ENCODE results near the gene PLEKHA6.

DNA sequence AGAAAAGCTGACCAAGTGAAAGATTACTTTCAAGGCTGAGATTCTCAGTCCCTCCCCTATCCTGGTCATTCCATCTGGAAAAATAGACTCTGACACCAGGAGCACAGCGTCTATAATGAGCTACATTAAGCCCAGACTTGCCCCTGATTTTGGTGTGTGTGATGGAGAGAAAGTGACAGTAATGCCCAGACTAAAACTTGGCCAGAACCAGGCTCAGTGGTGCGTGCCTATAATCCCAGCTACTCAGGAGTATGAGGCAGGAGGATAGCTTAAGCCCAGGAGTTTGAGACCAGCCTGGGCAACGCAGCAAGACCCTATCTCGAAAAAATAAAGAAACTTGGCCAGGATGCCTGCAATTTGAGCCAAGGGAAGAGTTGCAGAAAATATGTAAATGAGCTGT lies 15.9 kb downstream of the PLEKHA6 start:
- TF ChIP-seq, protein P1, sequence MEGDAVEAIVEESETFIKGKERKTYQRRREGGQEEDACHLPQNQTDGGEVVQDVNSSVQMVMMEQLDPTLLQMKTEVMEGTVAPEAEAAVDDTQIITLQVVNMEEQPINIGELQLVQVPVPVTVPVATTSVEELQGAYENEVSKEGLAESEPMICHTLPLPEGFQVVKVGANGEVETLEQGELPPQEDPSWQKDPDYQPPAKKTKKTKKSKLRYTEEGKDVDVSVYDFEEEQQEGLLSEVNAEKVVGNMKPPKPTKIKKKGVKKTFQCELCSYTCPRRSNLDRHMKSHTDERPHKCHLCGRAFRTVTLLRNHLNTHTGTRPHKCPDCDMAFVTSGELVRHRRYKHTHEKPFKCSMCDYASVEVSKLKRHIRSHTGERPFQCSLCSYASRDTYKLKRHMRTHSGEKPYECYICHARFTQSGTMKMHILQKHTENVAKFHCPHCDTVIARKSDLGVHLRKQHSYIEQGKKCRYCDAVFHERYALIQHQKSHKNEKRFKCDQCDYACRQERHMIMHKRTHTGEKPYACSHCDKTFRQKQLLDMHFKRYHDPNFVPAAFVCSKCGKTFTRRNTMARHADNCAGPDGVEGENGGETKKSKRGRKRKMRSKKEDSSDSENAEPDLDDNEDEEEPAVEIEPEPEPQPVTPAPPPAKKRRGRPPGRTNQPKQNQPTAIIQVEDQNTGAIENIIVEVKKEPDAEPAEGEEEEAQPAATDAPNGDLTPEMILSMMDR (conservative IDR thresholded peaks at IDR 0.05; ENCODE audit: low read depth, low read length), result no peak
- TF ChIP-seq MAZ (IDR thresholded peaks at IDR 0.05; ENCODE audit: borderline replicate concordance, low read depth, low read length), result no peak
- TF ChIP-seq BHLHE40 (IDR thresholded peaks at IDR 0.05; ENCODE audit: low read depth, low read length), result no peak
- TF ChIP-seq POLR2A (IDR thresholded peaks at IDR 0.05; ENCODE audit: low read depth, low read length), result no peak
- TF ChIP-seq, protein P2, sequence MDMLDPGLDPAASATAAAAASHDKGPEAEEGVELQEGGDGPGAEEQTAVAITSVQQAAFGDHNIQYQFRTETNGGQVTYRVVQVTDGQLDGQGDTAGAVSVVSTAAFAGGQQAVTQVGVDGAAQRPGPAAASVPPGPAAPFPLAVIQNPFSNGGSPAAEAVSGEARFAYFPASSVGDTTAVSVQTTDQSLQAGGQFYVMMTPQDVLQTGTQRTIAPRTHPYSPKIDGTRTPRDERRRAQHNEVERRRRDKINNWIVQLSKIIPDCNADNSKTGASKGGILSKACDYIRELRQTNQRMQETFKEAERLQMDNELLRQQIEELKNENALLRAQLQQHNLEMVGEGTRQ (IDR thresholded peaks at IDR 0.05; ENCODE audit: low read depth, low read length), result no peak
- TF ChIP-seq CEBPB (IDR thresholded peaks at IDR 0.05; ENCODE audit: low read depth, low read length), result no peak

Data from IMR-90 (cell line).